Measurements from ENCODE around the gene CAV3. TPM values are rescaled to one million over a fixed set of nuclear protein-coding genes. Genes with fewer than 3 reads are reported as not detected.

CAV3 gene
- total RNA-seq, 1 experiment from 2014 or later: 0.24 TPM

- Histone ChIP-seq H2AFZ (no peak overlapping the region), H3K9me2 (ENCODE audit: insufficient read depth) (no peaks in the 10 kb centered on the region), H3K79me2 (ENCODE audit: low read depth) (no peaks in the 10 kb centered on the region), H3K27ac (no peak overlapping the region), H3F3A (ENCODE audit: insufficient read depth, low read depth) (no peaks in the 10 kb centered on the region), H3K4me1 (replicated peaks; ENCODE audit: insufficient read depth) (no peaks in the 10 kb centered on the region), H4K20me1 (ENCODE audit: insufficient read depth) (no peaks in the 10 kb centered on the region), H3K36me3 (ENCODE audit: low read depth) (no peaks in the 10 kb centered on the region), H3K4me3 (no peak overlapping the region), H3K9me3 (ENCODE audit: insufficient read depth, low read depth) (no peaks in the 10 kb centered on the region), H3K4me2 (no peak overlapping the region), H3K27me3 (ENCODE audit: insufficient read depth, low read depth) (no peaks in the 10 kb centered on the region)
- BruUV-seq (replicated peaks): no TSS peak
- ChIA-PET CTCF (no interaction called here), POLR2A (ENCODE audit: unreplicated experiment) (no interaction called here)
- TF ChIP-seq CTCF (conservative IDR thresholded peaks at IDR 0.05) (no peak), EZH2 (IDR thresholded peaks at IDR 0.05; ENCODE audit: low read depth) (no peak)
- intact Hi-C loops (cut with micrococcal nuclease; ENCODE audit: unreplicated experiment): no loop called here
- no peak for DNase-seq
These were observed 26.9 kb downstream of the CAV3 start for GRCh38 chr3:8760506-8760905.

GRCh38 chr3:8761866-8762265, 28.3 kb downstream of the CAV3 start:
- no peaks in the 10 kb centered on the region for H3K27me3 ChIP-seq (ENCODE audit: insufficient read depth, low read depth)
- POLR2A ChIA-PET (ENCODE audit: unreplicated experiment): interaction anchor here (0.7 kb wide), 1 partner anchor 98 kb away, joined by 3 read pairs; no protein-coding TSS in a partner anchor
- H3K9me3 ChIP-seq (ENCODE audit: insufficient read depth, low read depth): no peaks in the 10 kb centered on the region
- no peaks in the 10 kb centered on the region for H3K79me2 ChIP-seq (ENCODE audit: low read depth)
- no peak overlapping the region for H3K27ac ChIP-seq
- no peaks in the 10 kb centered on the region for H3K36me3 ChIP-seq (ENCODE audit: low read depth)
- CTCF ChIA-PET: no interaction called here
- H3K9me2 ChIP-seq (ENCODE audit: insufficient read depth): no peaks in the 10 kb centered on the region
- no peaks in the 10 kb centered on the region for H4K20me1 ChIP-seq (ENCODE audit: insufficient read depth)
- H3F3A ChIP-seq (ENCODE audit: insufficient read depth, low read depth): no peaks in the 10 kb centered on the region
- intact Hi-C loops (cut with micrococcal nuclease; ENCODE audit: unreplicated experiment): no loop called here
- H3K4me3 ChIP-seq: no peak overlapping the region
- no peak overlapping the region for H3K4me2 ChIP-seq
- TF ChIP-seq CTCF (conservative IDR thresholded peaks at IDR 0.05) (no peak), EZH2 (IDR thresholded peaks at IDR 0.05; ENCODE audit: low read depth) (no peak)
- DNase-seq: no peak
- no TSS peak for BruUV-seq (replicated peaks)
- H2AFZ ChIP-seq: no peak overlapping the region
- no peaks in the 10 kb centered on the region for H3K4me1 ChIP-seq (replicated peaks; ENCODE audit: insufficient read depth)

- no peaks in the 10 kb centered on the region for H4K20me1 ChIP-seq (ENCODE audit: insufficient read depth)
- H3K4me2 ChIP-seq: no peak overlapping the region
- no peaks in the 10 kb centered on the region for H3K4me1 ChIP-seq (replicated peaks; ENCODE audit: insufficient read depth)
- no peak overlapping the region for H3K4me3 ChIP-seq
- ChIA-PET POLR2A (ENCODE audit: unreplicated experiment) (interaction anchor here (0.7 kb wide), 1 partner anchor 99 kb away, joined by 3 read pairs; no protein-coding TSS in a partner anchor), CTCF (no interaction called here)
- H3K79me2 ChIP-seq (ENCODE audit: low read depth): no peaks in the 10 kb centered on the region
- no peaks in the 10 kb centered on the region for H3F3A ChIP-seq (ENCODE audit: insufficient read depth, low read depth)
- no peak for TF ChIP-seq CTCF (conservative IDR thresholded peaks at IDR 0.05)
- no peak for TF ChIP-seq EZH2 (IDR thresholded peaks at IDR 0.05; ENCODE audit: low read depth)
- H2AFZ ChIP-seq: no peak overlapping the region
- H3K36me3 ChIP-seq (ENCODE audit: low read depth): no peaks in the 10 kb centered on the region
- intact Hi-C loops (cut with micrococcal nuclease; ENCODE audit: unreplicated experiment): no loop called here
- BruUV-seq (replicated peaks): no TSS peak
- H3K9me2 ChIP-seq (ENCODE audit: insufficient read depth): no peaks in the 10 kb centered on the region
- H3K9me3 ChIP-seq (ENCODE audit: insufficient read depth, low read depth): no peaks in the 10 kb centered on the region
- H3K27ac ChIP-seq: no peak overlapping the region
- DNase-seq: no peak
- H3K27me3 ChIP-seq (ENCODE audit: insufficient read depth, low read depth): no peaks in the 10 kb centered on the region
These were observed 29.2 kb downstream of the CAV3 start for GRCh38 chr3:8762607-8763377.
